Nephron (organoid): ENCODE data around the gene SPIN4.
"Not testable (repeated sequence)": the region's sequence is repeated elsewhere in the genome, so short reads cannot be mapped to it uniquely, and the experiment has no call there.

ENCODE experiments used
- H3K27ac Mint-ChIP-seq, 3 experiments: 2 replicates each; pipeline ENCODE4 v1.8.0; 2020; ENCODE audit warnings: mixed read lengths in 3 of 3, mild to moderate bottlenecking in 2 of 3, moderate library complexity in 1 of 3
- H3K27me3 Mint-ChIP-seq: 2 replicates; pipeline ENCODE4 v1.8.0; 2021; ENCODE audit warnings: low read depth, mild to moderate bottlenecking, moderate library complexity, mixed read lengths
- H3K36me3 Mint-ChIP-seq: 2 replicates; pipeline ENCODE4 v1.8.0; 2020; ENCODE audit warnings: low read depth, mixed read lengths
- H3K4me1 Mint-ChIP-seq: 2 replicates; pipeline ENCODE4 v1.8.0; 2020; ENCODE audit warnings: mixed read lengths
- H3K4me3 Mint-ChIP-seq, 3 experiments: 2 replicates each; pipeline ENCODE4 v1.8.0; 2020; ENCODE audit warnings: mild to moderate bottlenecking in 3 of 3, mixed read lengths in 3 of 3, moderate library complexity in 2 of 3
- H3K9me3 Mint-ChIP-seq: 2 replicates; pipeline ENCODE4 v1.8.0; 2020; ENCODE audit warnings: mixed read lengths
- CTCF ChIP-seq, 3 experiments: fragments of 200-600 bp; sonication (generic); IDR thresholded peaks; one replicate each; pipeline ENCODE4 v1.5.0; 2021; ENCODE audit warnings: antibody characterized with exemption in 3 of 3; ENCODE audit not compliant: unreplicated experiment in 3 of 3

The SPIN4 gene

GRCh38 chrX:63350941-63351616, at the start of gene SPIN4:
Gene SPIN4, minus strand, starts transcription at chrX:63351332. Its CDS starts 513 bp downstream, at chrX:63350819.
- Mint-ChIP-seq H3K4me3 (peak within 1 kb of the TSS; percentile 90 to 96 (median 95)), H3K36me3 (no peaks in the 10 kb centered on the region), H3K4me1 (peaks cover 10% of the 10 kb centered on the region), H3K27me3 (no peaks in the 10 kb centered on the region), H3K9me3 (peaks cover 8% of the 10 kb centered on the region), H3K27ac (peak within 1 kb of the TSS; percentile 61 to 96 (median 77))
- TF ChIP-seq CTCF (IDR thresholded peaks at IDR 0.05; ENCODE audit: unreplicated experiment in 3 of 3) = no peak

- Mint-ChIP-seq H3K27me3 (no peaks in the 10 kb centered on the region), H3K4me1 (peaks cover 8% of the 10 kb centered on the region), H3K4me3 (no peak overlapping the region), H3K27ac (no peak overlapping the region), H3K36me3 (no peaks in the 10 kb centered on the region), H3K9me3 (peaks cover 5% of the 10 kb centered on the region)
- TF ChIP-seq CTCF (IDR thresholded peaks at IDR 0.05; ENCODE audit: unreplicated experiment in 3 of 3) = no peak
These were observed 49.2 kb upstream of the SPIN4 start for GRCh38 chrX:63400340-63400739.

- H3K27me3 Mint-ChIP-seq = no peaks in the 10 kb centered on the region
- H3K9me3 Mint-ChIP-seq = peaks cover 4% of the 10 kb centered on the region
- peaks cover 4% of the 10 kb centered on the region for H3K36me3 Mint-ChIP-seq
- no peak for TF ChIP-seq CTCF (IDR thresholded peaks at IDR 0.05; ENCODE audit: unreplicated experiment in 3 of 3)
- H3K4me3 Mint-ChIP-seq = no peak overlapping the region
- H3K4me1 Mint-ChIP-seq = no peaks in the 10 kb centered on the region
- H3K27ac Mint-ChIP-seq = no peak overlapping the region
These were observed 43.7 kb upstream of the SPIN4 start for GRCh38 chrX:63394872-63395271.

- H3K27ac Mint-ChIP-seq, H3K9me3 Mint-ChIP-seq, H3K27me3 Mint-ChIP-seq, H3K36me3 Mint-ChIP-seq, H3K4me3 Mint-ChIP-seq, H3K4me1 Mint-ChIP-seq: not testable (repeated sequence)
These were observed 42.0 kb upstream of the SPIN4 start for GRCh38 chrX:63393094-63393493.

- no peak for TF ChIP-seq CTCF (IDR thresholded peaks at IDR 0.05; ENCODE audit: unreplicated experiment in 3 of 3)
- no peaks in the 10 kb centered on the region for H3K27me3 Mint-ChIP-seq
- no peak overlapping the region for H3K4me3 Mint-ChIP-seq
- H3K36me3 Mint-ChIP-seq = no peaks in the 10 kb centered on the region
- no peaks in the 10 kb centered on the region for H3K4me1 Mint-ChIP-seq
- no peaks in the 10 kb centered on the region for H3K9me3 Mint-ChIP-seq
- H3K27ac Mint-ChIP-seq = no peak overlapping the region
These were observed 36.3 kb upstream of the SPIN4 start for GRCh38 chrX:63387411-63387810.

- not testable (repeated sequence) for H3K4me3 Mint-ChIP-seq, H3K27me3 Mint-ChIP-seq, H3K27ac Mint-ChIP-seq, H3K36me3 Mint-ChIP-seq, H3K4me1 Mint-ChIP-seq, H3K9me3 Mint-ChIP-seq
These were observed 33.1 kb upstream of the SPIN4 start for GRCh38 chrX:63384263-63384662.

GRCh38 chrX:63373012-63373411, 21.9 kb upstream of the SPIN4 start:
- H3K36me3 Mint-ChIP-seq = not testable (repeated sequence)

GRCh38 chrX:63367699-63368098, 16.6 kb upstream of the SPIN4 start:
- not testable (repeated sequence) for H3K36me3 Mint-ChIP-seq, H3K27ac Mint-ChIP-seq, H3K4me3 Mint-ChIP-seq, H3K4me1 Mint-ChIP-seq, H3K27me3 Mint-ChIP-seq
- H3K9me3 Mint-ChIP-seq = peaks cover 69% of the 10 kb centered on the region

More at GRCh38 chrX:63373012-63373411, 21.9 kb upstream of the SPIN4 start:
- not testable (repeated sequence) for H3K4me3 Mint-ChIP-seq, H3K27me3 Mint-ChIP-seq, H3K4me1 Mint-ChIP-seq, H3K27ac Mint-ChIP-seq
- H3K9me3 Mint-ChIP-seq = peaks cover 35% of the 10 kb centered on the region
